ENCODE data around the gene IKZF2.

IKZF2 gene

GRCh38 chr2:212953170-212953920 lies 198.1 kb downstream of the IKZF2 start:
- no peak for DNase-seq

GRCh38 chr2:212949786-212950185 lies 201.6 kb downstream of the IKZF2 start:
- no peak for DNase-seq

All from SIG-M5 (cell line).